ENCODE measurements around the gene SRCAP.
"Not testable (repeated sequence)": the region's sequence is repeated elsewhere in the genome, so short reads cannot be mapped to it uniquely, and the experiment has no call there.

SRCAP gene

GRCh38 chr16:30663820-30664219 lies 35.2 kb upstream of the SRCAP start:
- no peak for DNase-seq (ENCODE audit: low read depth, low spot score)

- no peak for DNase-seq (ENCODE audit: low read depth, low spot score)
These were observed 34.3 kb upstream of the SRCAP start for GRCh38 chr16:30664616-30665109.

GRCh38 chr16:30665155-30665829 lies 33.7 kb upstream of the SRCAP start:
- DNase-seq (ENCODE audit: low read depth, low spot score), result no peak

GRCh38 chr16:30665830-30666190 lies 33.2 kb upstream of the SRCAP start:
- DNase-seq (ENCODE audit: low read depth, low spot score), result no peak

- DNase-seq (ENCODE audit: low read depth, low spot score), result peak; percentile 39
These were observed 32.3 kb upstream of the SRCAP start for GRCh38 chr16:30666681-30667080.

- DNase-seq (ENCODE audit: low read depth, low spot score), result no peak
These were observed 31.5 kb upstream of the SRCAP start for GRCh38 chr16:30667361-30667905.

- DNase-seq (ENCODE audit: low read depth, low spot score), result no peak
These were observed 30.6 kb upstream of the SRCAP start for GRCh38 chr16:30668393-30668792.

GRCh38 chr16:30669026-30669902 lies 29.7 kb upstream of the SRCAP start:
- DNase-seq (ENCODE audit: low read depth, low spot score), result no peak

GRCh38 chr16:30669903-30670824 lies 28.8 kb upstream of the SRCAP start:
- DNase-seq (ENCODE audit: low read depth, low spot score), result no peak

GRCh38 chr16:30675143-30675542 lies 23.8 kb upstream of the SRCAP start:
- DNase-seq (ENCODE audit: low read depth, low spot score), result no peak

GRCh38 chr16:30677931-30678585 lies 20.9 kb upstream of the SRCAP start:
- DNase-seq (ENCODE audit: low read depth, low spot score), result no peak

GRCh38 chr16:30678586-30678970 lies 20.4 kb upstream of the SRCAP start:
- DNase-seq (ENCODE audit: low read depth, low spot score), result no peak

GRCh38 chr16:30680326-30680725 lies 18.6 kb upstream of the SRCAP start:
- DNase-seq (ENCODE audit: low read depth, low spot score), result no peak

GRCh38 chr16:30688701-30689100 lies 10.3 kb upstream of the SRCAP start:
- DNase-seq (ENCODE audit: low read depth, low spot score), result no peak

- DNase-seq (ENCODE audit: low read depth, low spot score), result no peak
These were observed 7.1 kb upstream of the SRCAP start for GRCh38 chr16:30691907-30692306.

- no peak for DNase-seq (ENCODE audit: low read depth, low spot score)
These were observed 6.4 kb upstream of the SRCAP start for GRCh38 chr16:30692396-30693064.

- no peak for DNase-seq (ENCODE audit: low read depth, low spot score)
These were observed 3.9 kb upstream of the SRCAP start for GRCh38 chr16:30694926-30695693.

- not testable (repeated sequence) for DNase-seq (ENCODE audit: low read depth, low spot score)
These were observed 2.3 kb upstream of the SRCAP start for GRCh38 chr16:30696646-30697045.

- DNase-seq (ENCODE audit: low read depth, low spot score), result no peak
These were observed 1.5 kb upstream of the SRCAP start for GRCh38 chr16:30697264-30698138.
